Ascending aorta (tissue), 2 donors: ENCODE data around the gene GPR55. TPM values are rescaled to one million over a fixed set of nuclear protein-coding genes. Genes with fewer than 3 reads are reported as not detected.

ENCODE experiments used
- DNase-seq, 2 donors: peaks; one replicate each; pipeline ENCODE4 v3.0.0-alpha.2; 2019; ENCODE audit warnings: low spot score in 2 of 2
- H3K27ac ChIP-seq, 2 donors: fragments of 200-600 bp; sonication (generic); one replicate each; pipeline ENCODE4 v1.5.1; 2016 to 2017; ENCODE audit warnings: mild to moderate bottlenecking in 1 of 2
- H3K27me3 ChIP-seq: fragments of 200-600 bp; sonication (generic); one replicate; pipeline ENCODE4 v1.5.1; 2017
- H3K36me3 ChIP-seq, 2 donors: fragments of 200-600 bp; sonication (generic); one replicate each; pipeline ENCODE4 v1.5.1; 2016
- H3K4me1 ChIP-seq, 2 donors: fragments of 200-600 bp; sonication (generic); one replicate each; pipeline ENCODE4 v1.5.1; 2016 to 2017; ENCODE audit warnings: mild to moderate bottlenecking in 1 of 2
- H3K4me3 ChIP-seq, 2 donors: fragments of 200-600 bp; sonication (generic); one replicate each; pipeline ENCODE4 v1.5.1; 2016 to 2017; ENCODE audit warnings: mild to moderate bottlenecking in 1 of 2
- H3K9me3 ChIP-seq, 2 donors: fragments of 200-600 bp; sonication (generic); one replicate each; pipeline ENCODE4 v1.5.1; 2016
- CTCF ChIP-seq, 3 experiments: fragments of 200-600 bp in 2 of 3; fragments of 450-650 bp in 1 of 3; sonication (generic) in 2 of 3; IDR thresholded peaks; one replicate each; pipeline ENCODE4 v1.5.1; 2016 to 2019; ENCODE audit warnings: antibody characterized with exemption in 3 of 3, mild to moderate bottlenecking in 1 of 3, moderate library complexity in 1 of 3
- intact Hi-C: fragments of 100-400 bp; cut with DNase I; formaldehyde crosslinking; loops from one replicate; pipeline ENCODE4 v1.15.1; 2023
- total RNA-seq: library from RNA; depleted of rRNA; stranded (reverse); fragments of >200 nt; gene quantifications from one replicate; pipeline ENCODE4 v1.1.0, GENCODE V29; 2016

The GPR55 gene
- total RNA-seq, 1 donor from 2014 or later: not detected

DNA sequence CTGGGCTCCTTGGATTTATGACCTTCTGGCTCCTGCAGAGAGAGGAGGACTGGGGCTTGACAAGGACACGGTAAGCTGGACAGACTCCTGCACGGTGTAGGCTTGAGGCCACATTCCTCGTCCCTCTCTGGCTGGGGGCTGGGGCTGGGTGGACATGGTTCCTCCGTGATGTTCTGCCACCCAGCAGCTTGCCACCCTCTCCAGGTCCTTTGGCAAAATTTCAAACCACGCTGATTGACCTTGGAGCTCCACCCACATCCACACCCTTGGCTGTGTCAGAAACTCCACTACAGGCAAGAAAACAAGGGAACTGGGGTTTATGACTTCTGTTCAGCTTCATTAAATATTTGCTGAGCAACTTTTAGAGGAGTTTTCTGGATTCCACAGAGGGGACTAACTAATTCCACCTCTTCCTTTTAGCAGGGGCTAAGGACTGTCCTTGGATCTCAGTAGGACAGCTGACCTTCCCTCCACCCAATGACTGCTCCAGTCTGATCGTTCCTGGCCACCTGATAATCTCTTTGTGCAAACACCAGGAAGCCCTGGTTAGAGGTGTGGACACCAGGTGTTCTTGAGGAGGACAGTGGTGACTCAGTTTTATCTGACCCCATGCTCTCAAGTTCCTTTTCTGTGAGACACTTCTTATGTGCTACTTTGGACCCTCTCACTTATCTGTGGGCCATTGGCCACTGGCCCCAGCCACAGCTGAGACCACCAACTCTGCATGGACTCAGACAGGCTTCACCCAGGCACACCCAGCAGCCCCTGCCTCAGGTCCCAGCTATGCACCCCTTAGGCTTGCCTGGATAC lies 29.3 kb downstream of the GPR55 start:
- DNase-seq: peak in 1 of 2 donors; percentile 24
- no peaks in the 10 kb centered on the region for H3K36me3 ChIP-seq
- no peaks in the 10 kb centered on the region for H3K9me3 ChIP-seq
- no peak overlapping the region for H3K4me3 ChIP-seq
- TF ChIP-seq CTCF (IDR thresholded peaks at IDR 0.05): no peak
- no peaks in the 10 kb centered on the region for H3K4me1 ChIP-seq
- H3K27ac ChIP-seq: no peak overlapping the region
- intact Hi-C loops: no loop called here
- H3K27me3 ChIP-seq: no peaks in the 10 kb centered on the region

DNA sequence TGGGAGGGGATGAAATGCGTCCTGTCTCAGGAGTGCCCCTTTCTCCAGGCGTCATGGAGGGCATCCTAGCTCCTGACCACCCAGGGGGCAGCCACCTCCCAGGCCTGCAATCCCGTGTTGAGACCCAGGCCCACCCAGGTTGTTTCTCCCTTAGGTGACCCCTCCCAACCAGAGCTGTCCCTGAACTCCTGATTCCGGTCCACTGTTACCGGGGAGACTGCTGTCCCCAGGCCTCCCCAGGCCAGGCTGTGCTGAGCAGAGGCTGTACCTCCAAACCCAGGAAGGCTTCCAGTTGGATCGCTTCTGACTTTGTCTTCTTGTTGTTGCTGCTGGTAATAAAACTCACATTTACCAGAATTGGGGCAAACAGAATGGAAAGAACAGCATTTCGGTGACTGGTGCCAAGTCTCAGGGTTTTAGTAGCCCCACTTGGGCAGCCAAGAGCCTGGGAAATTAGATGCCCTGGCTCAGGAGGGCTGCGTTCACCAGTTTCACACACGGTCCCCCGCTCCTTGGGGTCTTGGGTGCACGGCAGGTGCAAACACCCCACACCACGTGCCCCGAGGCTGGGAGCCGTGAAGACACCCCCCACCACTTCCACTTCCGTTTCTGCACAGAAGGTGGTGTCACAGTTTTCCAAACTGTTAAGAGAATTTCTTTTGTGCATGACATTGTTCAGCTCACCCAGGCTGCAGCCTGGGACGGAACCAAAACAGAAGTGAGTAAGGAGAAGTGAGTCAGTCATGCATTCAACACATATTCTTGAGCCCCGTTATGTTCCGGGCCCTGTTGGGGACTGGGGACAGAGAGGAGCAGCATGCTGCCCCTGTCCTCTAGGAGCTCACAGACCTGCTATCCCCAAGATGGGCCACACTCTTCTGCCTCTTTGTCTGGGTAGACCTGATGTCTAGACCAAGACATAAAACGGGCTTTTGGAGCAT lies 30.9 kb downstream of the GPR55 start:
- no peak for TF ChIP-seq CTCF (IDR thresholded peaks at IDR 0.05)
- DNase-seq: peak in 1 of 2 donors; percentile 57
- H3K4me1 ChIP-seq: no peaks in the 10 kb centered on the region
- H3K4me3 ChIP-seq: no peak overlapping the region
- intact Hi-C loops: no loop called here
- no peaks in the 10 kb centered on the region for H3K36me3 ChIP-seq
- H3K27me3 ChIP-seq: no peaks in the 10 kb centered on the region
- H3K27ac ChIP-seq: no peak overlapping the region
- no peaks in the 10 kb centered on the region for H3K9me3 ChIP-seq

DNA sequence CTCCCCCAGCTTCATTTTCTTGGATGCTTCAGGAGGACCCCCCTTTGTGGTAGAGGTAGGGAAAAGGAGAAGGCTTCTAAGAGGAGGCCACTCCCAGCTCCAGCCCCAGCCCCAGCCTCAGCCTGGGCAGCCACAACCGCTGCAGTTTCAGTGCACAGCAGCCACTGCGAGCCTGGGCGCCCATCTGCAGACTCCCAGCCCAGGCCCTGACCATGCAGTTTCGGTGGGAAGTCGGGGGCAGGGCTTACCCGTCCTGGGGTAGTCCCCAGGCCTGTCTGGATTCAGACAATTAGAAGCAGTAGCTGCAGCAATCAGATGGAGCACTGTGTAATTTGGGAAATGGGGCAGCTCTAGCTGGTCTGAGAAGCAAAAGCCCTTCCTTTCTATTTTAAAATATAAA lies 31.7 kb downstream of the GPR55 start:
- Histone ChIP-seq H3K27ac (no peak overlapping the region), H3K27me3 (no peaks in the 10 kb centered on the region), H3K4me1 (no peaks in the 10 kb centered on the region), H3K4me3 (no peak overlapping the region), H3K9me3 (no peaks in the 10 kb centered on the region), H3K36me3 (no peaks in the 10 kb centered on the region)
- intact Hi-C loops: no loop called here
- peak in 1 of 2 donors; percentile 56 for DNase-seq
- no peak for TF ChIP-seq CTCF (IDR thresholded peaks at IDR 0.05)

DNA sequence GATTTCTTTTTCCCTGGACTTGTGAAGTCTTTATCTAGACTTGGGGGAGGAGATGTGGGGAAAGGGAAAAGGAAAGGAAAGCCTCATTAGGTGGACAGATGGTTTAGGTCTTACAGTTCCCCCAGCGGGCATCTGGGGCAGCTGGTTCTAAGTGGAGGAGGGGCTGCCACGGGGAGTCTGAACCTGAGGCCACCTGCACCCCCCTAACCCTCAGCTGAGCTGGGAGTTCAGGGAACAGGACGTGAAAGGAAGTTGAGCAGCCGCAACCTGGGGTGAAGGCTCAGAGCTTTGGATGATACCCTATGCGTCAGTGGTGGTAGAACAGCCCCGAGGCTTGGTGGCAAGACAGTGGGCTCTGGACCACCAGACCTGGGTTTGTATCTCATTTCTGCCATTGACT lies 33.5 kb downstream of the GPR55 start:
- H3K27ac ChIP-seq: no peak overlapping the region
- intact Hi-C loops: no loop called here
- DNase-seq: no peak

DNA sequence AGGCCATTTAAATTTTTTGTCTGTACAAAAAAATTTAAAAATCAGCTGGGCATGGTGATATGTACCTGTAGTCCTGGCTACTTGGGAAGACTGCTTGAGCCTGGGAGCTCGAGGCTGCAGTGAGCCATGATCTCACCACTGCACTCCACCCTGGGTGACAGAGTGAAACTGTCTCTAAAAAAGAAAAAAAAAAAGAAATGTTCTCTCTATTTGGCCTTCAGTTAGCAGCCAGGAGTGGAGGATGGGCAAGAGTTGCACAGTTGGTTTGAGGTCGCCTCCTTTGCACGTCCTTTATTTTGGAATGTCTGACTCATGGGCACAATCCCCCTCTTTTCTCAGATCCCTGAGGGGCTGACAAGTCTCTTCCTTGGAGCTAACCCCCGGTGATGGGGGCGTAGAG lies 34.0 kb downstream of the GPR55 start:
- no peaks in the 10 kb centered on the region for H3K36me3 ChIP-seq
- TF ChIP-seq CTCF (IDR thresholded peaks at IDR 0.05): no peak
- no peaks in the 10 kb centered on the region for H3K4me1 ChIP-seq
- H3K27ac ChIP-seq: no peak overlapping the region
- H3K27me3 ChIP-seq: no peaks in the 10 kb centered on the region
- no peaks in the 10 kb centered on the region for H3K9me3 ChIP-seq
- intact Hi-C loops: no loop called here
- H3K4me3 ChIP-seq: no peak overlapping the region
- DNase-seq: no peak

More for the DNA sequence above, 33.5 kb downstream of the GPR55 start:
- no peaks in the 10 kb centered on the region for H3K27me3 ChIP-seq
- no peak for TF ChIP-seq CTCF (IDR thresholded peaks at IDR 0.05)
- no peak overlapping the region for H3K4me3 ChIP-seq
- no peaks in the 10 kb centered on the region for H3K9me3 ChIP-seq
- H3K36me3 ChIP-seq: no peaks in the 10 kb centered on the region
- no peaks in the 10 kb centered on the region for H3K4me1 ChIP-seq
